ENCODE measurements around the gene ELOF1.
"Not testable (repeated sequence)": the region's sequence is repeated elsewhere in the genome, so short reads cannot be mapped to it uniquely, and the experiment has no call there.

Gene ELOF1

DNA sequence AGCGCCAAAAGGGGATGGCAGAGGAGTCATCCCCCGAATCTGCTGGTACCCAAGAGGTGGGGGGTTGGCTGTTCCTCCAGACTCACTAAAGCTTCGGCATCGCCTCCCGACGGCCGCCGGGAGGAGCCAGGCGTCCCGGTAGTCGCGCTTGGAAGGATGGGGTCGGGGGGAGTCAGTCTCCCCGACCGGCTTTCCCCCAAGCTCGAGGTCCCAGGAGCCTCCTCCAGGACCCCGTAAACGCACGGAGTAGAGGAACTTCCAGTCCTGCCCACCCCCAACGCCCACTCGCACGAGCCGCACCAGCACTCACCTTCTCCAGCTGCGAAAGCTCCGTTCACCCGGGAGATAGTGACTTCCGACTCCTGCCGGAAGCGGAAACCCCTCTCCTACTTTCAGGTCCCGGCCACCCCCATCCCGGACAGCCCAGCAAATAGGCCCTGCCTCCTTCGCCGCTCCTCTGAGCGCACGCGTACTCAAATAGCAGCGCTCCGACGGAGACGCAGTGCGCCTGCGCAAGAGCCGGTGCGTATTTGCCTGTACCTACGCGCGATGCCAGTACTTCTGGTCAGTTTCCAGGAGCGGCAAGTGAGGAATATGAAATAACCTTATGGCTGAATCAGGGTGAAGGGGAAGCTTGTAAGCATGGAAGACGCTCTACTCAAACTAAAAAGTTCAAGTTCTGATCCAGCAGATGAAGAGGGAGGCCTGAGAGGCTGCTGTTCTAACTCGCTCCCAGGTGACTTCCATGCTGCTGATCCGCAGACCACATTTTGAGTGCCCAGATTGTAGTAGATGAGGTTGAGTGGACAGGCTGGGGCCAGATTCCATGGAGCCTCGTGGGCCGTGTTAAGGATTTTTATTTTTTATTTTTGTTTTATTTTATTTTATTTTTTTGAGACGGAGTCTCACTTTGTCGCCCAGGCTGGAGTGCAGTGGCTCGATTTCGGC is at the start of gene ELOF1:
TSS of gene ELOF1 (minus strand) at position 350 of the 948 bp plus-strand sequence. CDS start 4,883 bp downstream, outside the sequence.
- DNase-seq, result peak; percentile 98

DNA sequence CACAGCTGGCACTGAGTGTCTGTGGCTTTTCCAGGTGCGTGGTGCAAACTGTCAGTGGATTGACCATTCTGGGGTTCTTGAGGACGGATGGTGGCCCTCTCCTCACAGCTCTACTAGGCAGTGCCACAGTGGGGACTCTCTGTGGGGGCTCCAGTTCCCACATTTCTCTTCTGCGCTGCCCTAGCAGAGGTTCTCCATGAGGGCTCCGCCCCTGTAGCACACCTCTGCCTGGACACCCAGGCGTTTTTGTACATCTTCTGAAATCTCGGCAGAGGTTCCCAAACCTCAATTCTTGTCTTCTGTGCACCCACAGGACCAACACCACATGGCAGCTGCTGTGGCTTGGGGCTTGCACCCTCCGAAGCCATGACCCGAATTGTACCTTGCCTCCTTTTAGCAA is 47.5 kb upstream of the ELOF1 start:
- no peak for DNase-seq

DNA sequence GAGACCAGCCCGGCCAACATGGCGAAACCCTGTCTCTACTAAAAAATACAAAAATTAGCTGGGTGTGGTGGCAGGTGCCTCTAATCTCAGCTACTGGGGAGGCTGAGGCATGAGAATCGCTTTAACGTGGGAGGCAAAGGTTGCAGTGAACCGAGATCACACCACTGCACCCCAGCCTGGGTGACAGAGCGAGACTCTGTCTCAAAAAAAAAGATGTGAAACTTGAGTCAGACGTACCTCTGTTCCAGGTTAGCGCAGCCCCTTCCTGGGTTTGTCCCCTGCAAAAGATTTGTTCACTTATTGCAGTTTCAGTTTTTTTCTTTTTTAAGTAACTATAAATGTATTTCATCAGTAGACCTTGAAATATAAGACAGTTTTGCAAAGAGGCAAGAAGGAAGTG is 40.7 kb upstream of the ELOF1 start:
- DNase-seq, result not testable (repeated sequence)

GRCh38 chr19:11598746-11599145 is 39.7 kb upstream of the ELOF1 start:
- DNase-seq, result no peak

DNA sequence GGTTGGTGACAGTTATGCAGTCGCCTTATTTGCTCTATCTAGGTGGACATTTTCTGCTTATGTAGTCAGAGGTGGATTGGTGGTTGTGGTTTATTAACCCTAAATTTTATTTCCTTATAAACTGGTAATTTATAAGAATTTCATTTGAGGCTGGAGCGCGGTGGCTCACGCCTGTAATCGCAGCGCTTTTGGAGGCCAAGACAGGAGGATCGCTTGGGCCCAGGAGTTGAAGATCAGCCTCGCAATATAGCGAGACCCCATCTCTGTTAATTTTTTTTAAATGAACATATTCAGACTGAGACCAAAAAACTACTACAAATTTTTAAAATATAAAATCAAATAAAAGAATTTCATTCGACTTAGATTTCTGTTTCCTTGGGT is 39.1 kb upstream of the ELOF1 start:
- no peak for DNase-seq

GRCh38 chr19:11597202-11598102 is 38.4 kb upstream of the ELOF1 start, which contains the start of gene ZNF627:
Gene ZNF627, plus strand, starts transcription at chr19:11597483. Its CDS starts 145 bp downstream, at chr19:11597628.
- DNase-seq, result peak; percentile 98

DNA sequence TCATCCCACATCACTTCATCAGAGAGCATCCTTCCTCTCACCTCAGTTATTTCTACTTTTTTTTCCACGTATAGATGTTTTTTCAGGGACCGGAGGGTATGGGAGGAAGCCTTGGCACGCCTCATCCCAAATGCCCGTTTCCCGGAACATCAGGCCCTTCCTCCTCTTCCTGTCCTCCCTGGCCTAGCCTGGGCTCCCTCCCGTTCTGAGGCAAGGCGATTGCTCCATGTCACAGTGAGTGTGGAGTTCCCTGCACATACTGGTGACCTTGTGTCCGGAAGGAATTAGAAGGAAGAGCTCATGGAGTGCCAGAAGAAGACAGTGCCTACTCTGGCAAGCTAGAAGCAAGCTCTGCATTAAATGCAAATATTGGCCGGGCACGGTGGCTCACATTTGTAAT is 37.1 kb upstream of the ELOF1 start:
- DNase-seq, result no peak

DNA sequence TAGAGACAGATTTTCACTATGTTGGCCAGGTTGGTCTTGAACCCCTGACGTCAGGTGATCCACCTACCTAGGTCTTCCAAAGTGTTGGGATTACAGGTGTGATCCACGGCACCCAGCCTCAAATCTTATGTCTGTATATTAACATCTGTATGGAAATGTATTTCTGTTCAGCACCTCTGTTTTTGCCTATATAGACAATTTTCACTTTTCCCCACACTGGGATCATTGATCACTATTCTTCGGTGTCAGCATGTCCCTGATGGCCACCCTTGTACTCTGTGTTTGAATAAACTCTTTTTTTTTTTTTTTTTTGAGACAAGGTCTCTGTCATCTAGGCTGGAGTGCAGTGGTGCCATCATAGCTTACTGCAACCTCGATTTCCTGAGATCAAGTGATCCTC is 35.1 kb upstream of the ELOF1 start:
- no peak for DNase-seq

DNA sequence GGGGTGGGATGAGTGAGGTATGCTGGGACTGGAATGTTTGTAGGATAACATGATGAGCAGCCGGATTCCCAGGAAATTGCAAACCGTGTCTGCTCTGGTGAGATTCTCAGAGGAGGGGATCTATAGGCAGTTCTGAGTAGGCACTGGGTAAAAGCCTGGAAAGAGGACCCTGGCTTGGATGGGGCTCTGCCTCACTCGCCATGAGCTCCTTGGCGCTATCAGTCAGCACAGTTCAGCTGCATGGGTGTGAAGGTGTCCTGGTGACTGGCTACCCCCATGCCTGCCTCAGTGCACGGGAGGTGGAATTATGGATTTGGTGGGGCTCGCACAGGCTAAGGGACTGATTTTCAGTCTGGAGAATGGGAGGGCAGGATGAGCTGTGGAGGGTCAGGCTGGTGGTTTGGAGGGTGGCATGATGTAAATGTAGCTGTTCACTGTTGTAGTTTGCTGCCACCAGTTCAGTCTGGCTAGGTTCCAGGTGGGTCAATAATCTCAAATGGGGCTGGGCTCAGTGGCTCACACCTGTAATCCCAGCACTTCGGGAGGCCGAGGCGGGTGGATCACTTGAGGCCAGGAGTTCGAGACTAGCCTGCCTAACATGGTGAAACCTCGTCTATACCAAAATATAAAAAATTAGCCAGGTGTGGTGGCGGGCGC is 29.1 kb upstream of the ELOF1 start:
- no peak for DNase-seq

- DNase-seq, result peak; percentile 75
Measured at GRCh38 chr19:11587302-11587974, 28.4 kb upstream of the ELOF1 start.

DNA sequence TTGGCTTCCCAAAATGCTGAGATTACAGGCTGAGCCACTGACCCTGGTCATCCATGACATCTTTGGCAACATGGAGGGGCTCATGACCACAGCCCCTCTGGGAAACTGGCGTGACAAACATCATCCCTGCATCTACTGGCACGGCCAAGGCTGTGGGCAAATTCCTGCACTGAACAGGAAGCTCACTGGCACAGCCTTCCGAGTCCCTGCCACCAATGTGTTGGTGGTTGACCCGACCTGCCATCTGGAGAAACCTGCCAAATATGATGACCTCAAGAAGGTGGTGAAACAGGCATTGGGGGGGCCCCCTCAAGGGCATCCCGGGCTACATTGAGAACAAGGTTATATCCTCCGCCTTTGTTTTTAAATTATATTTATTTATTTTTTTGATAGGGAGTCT is 27.3 kb upstream of the ELOF1 start:
- DNase-seq, result no peak

GRCh38 chr19:11581740-11582139 is 22.7 kb upstream of the ELOF1 start:
- DNase-seq, result peak; percentile 79

- no peak for DNase-seq
Measured at GRCh38 chr19:11580116-11580515, 21.1 kb upstream of the ELOF1 start.

- DNase-seq, result peak; percentile 42
Measured at GRCh38 chr19:11578258-11579142, 19.5 kb upstream of the ELOF1 start.

DNA sequence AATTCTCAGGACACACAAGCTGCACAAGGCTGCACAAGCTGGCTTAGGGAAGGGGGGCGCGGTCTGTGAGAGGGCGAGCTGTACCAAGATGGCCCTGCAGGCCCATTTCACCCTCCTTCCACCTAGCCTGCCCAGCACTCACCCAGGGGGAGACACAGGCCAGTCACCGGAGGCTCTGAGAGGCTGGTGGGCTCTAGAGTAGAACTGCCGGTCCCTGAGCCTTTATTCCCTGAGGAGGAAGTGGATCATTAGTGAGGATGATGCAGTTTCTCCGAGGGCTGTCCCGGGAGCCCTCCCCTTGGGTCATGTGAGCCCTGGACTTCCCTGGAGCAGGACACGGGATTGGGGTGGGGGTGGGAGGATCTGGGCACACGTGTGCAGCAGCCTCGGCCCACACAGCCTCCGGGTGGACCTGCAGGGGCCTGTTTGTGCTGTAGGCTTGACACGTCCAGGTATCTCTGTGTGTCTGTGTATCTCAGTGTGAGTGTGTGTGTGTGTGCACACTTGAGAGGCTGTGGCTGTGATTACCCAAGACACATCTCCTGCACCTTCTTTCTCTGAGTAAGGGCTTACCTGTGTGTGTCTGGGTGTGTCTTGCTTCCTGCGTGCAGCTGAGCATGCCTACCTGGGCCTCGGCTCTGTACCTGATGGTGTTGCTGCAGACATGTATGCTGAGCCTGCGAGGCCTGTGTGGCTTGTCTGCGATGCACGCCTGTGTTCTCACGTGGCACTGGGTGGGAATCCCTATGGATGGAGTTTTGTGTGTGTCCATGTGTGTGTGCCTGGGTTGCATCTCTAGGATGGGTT is 18.6 kb upstream of the ELOF1 start, which contains the start of gene ACP5:
TSS of gene ACP5 (minus strand) at position 195 of the 807 bp plus-strand sequence. CDS start 328 bp downstream, outside the sequence.
- no peak for DNase-seq

DNA sequence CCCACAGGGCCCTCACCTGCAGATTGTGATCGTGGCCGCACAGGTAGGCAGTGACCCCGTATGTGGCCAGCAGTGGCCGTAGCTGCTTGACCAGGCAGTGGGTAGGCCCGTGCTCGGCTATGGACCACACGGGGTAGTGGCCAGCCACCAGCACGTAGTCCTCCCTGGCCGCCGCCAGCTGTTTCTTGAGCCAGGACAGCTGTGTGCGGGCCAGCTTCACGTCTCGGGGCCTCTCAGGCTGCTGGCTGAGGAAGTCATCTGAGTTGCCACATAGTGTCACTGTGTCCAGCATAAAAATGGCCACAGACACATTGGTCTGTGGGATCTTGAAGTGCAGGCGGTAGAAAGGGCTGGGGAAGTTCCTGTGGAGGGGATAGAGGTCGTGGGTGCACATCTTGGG is 17.2 kb upstream of the ELOF1 start:
- no peak for DNase-seq

DNA sequence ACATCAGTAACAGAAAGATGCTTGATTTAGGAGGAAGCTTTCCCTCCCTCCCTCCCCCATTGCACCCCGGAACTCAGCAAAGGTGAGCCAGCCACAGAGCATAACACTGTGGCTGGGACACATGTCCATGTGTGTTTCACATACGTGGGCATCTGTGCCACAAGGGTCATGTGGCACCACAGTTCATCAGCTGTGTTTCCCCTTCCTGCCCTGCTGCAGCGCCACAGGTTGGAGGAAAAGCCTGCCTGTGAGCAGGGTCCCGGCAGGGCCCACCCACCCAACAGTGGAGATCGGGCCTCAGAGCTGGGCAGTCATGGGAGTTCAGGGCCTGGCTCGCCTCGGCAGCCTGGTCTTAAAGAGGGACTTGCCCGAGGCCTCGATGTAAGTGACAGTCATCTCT is 15.7 kb upstream of the ELOF1 start:
- no peak for DNase-seq

- DNase-seq, result not testable (repeated sequence)
Measured at GRCh38 chr19:11573763-11574162, 14.7 kb upstream of the ELOF1 start.

DNA sequence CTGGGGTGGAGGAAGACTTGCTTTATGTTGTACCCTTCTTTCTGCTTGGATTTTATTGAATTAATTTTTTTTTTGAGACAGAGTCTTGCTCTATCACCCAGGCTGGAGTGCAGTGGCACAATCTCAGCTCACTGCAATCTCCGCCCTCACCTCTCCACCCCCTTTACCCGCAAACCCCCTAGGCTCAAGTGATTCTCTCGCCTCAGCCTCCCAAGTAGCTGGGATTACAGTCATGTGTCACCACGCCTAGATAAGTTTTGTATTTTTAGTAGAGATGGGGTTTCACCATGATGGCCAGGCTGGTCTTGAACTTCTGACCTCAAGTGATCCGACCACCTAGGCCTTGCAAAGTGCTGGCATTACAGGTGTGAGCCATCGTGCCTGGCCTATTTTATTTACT is 14.3 kb upstream of the ELOF1 start:
- DNase-seq, result not testable (repeated sequence)

GRCh38 chr19:11570039-11570462 is 11.0 kb upstream of the ELOF1 start:
- no peak for DNase-seq

Measured in CD4-positive, alpha-beta T cell treated with Interferon gamma for 1 hour (primary cell).